PC-9 (cell line): ENCODE data around the gene DPYD.

ENCODE experiments used
- EZH2 ChIP-seq: fragments of 200-600 bp; sonication (generic); IDR thresholded peaks from 2 replicates; pipeline ENCODE4 v1.8.0; 2017; ENCODE audit warnings: antibody characterized with exemption, low read depth
- TF ChIP-seq, protein P1 (sequence below): fragments of 200-600 bp; sonication (generic); conservative IDR thresholded peaks from 2 replicates; pipeline ENCODE4 v1.6.1; 2017; ENCODE audit warnings: mixed run types, antibody characterized with exemption, mild to moderate bottlenecking, moderate library complexity

- TF ChIP-seq, protein P1, sequence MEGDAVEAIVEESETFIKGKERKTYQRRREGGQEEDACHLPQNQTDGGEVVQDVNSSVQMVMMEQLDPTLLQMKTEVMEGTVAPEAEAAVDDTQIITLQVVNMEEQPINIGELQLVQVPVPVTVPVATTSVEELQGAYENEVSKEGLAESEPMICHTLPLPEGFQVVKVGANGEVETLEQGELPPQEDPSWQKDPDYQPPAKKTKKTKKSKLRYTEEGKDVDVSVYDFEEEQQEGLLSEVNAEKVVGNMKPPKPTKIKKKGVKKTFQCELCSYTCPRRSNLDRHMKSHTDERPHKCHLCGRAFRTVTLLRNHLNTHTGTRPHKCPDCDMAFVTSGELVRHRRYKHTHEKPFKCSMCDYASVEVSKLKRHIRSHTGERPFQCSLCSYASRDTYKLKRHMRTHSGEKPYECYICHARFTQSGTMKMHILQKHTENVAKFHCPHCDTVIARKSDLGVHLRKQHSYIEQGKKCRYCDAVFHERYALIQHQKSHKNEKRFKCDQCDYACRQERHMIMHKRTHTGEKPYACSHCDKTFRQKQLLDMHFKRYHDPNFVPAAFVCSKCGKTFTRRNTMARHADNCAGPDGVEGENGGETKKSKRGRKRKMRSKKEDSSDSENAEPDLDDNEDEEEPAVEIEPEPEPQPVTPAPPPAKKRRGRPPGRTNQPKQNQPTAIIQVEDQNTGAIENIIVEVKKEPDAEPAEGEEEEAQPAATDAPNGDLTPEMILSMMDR: no peak
- no peak for TF ChIP-seq EZH2
Observed at GRCh38 chr1:97727029-97727428, 193.8 kb downstream of the DPYD start.
